SU-DHL-6 (cell line): ENCODE results near the gene ATPAF1.

Source experiments
- H2AFZ ChIP-seq: fragments of 200-600 bp; sonication (generic); 2 replicates; pipeline ENCODE4 v1.6.1; 2014; ENCODE audit warnings: low read depth, mild to moderate bottlenecking, moderate library complexity, mixed read lengths, antibody characterized with exemption, low read length; ENCODE audit not compliant: severe bottlenecking
- H3F3A ChIP-seq: fragments of 200-600 bp; shearing (Covaris generic); 2 replicates; pipeline ENCODE4 v1.6.0; 2016; ENCODE audit warnings: antibody characterized with exemption, mild to moderate bottlenecking; ENCODE audit not compliant: insufficient read depth
- H3K27ac ChIP-seq: fragments of 200-600 bp; sonication (generic); 2 replicates; pipeline ENCODE4 v1.5.1; 2016; ENCODE audit warnings: low read depth, mild to moderate bottlenecking, low read length, moderate library complexity, mixed read lengths
- H3K27me3 ChIP-seq: fragments of 200-600 bp; sonication (generic), shearing (Covaris generic); 2 replicates; pipeline ENCODE4 v1.6.0; 2014; ENCODE audit warnings: mild to moderate bottlenecking, low read length
- H3K36me3 ChIP-seq: fragments of 200-600 bp; sonication (generic); 2 replicates; pipeline ENCODE4 v1.6.1; 2014; ENCODE audit warnings: mild to moderate bottlenecking, low read length, mixed read lengths
- H3K4me2 ChIP-seq: fragments of 300-600, 200-600 bp; shearing (Covaris generic), sonication (generic); 2 replicates; pipeline ENCODE4 v1.6.0; 2014; ENCODE audit warnings: low read length, low read depth, mild to moderate bottlenecking; ENCODE audit not compliant: poor library complexity, severe bottlenecking
- H3K4me3 ChIP-seq: fragments of 200-600 bp; sonication (generic); 2 replicates; pipeline ENCODE4 v1.5.1; 2014; ENCODE audit warnings: antibody characterized with exemption, low read length, mild to moderate bottlenecking, mixed read lengths; ENCODE audit not compliant: insufficient read depth, poor library complexity, severe bottlenecking
- H3K79me2 ChIP-seq: fragments of 200-600 bp; sonication (generic); 2 replicates; pipeline ENCODE4 v1.6.1; 2014; ENCODE audit warnings: mild to moderate bottlenecking, low read length, moderate library complexity; ENCODE audit not compliant: insufficient read depth
- H3K9ac ChIP-seq: fragments of 200-600 bp; sonication (generic); 2 replicates; pipeline ENCODE4 v1.7.0; 2014; ENCODE audit warnings: mild to moderate bottlenecking, low read length
- H3K9me2 ChIP-seq: fragments of 200-600 bp; sonication (generic); replicated peaks from 2 replicates; pipeline ENCODE4 v1.6.1; 2014; ENCODE audit warnings: low read length; ENCODE audit not compliant: insufficient read depth
- H3K9me3 ChIP-seq: fragments of 200-600 bp; sonication (generic); 2 replicates; pipeline ENCODE4 v1.6.1; 2014; ENCODE audit warnings: low read length, mixed read lengths; ENCODE audit not compliant: insufficient read depth
- H4K20me1 ChIP-seq: fragments of 200-600 bp; sonication (generic); 2 replicates; pipeline ENCODE4 v1.6.1; 2014; ENCODE audit warnings: low read depth, mild to moderate bottlenecking, antibody characterized with exemption, low read length, moderate library complexity, mixed read lengths
- CTCF ChIP-seq: fragments of 200-600 bp; sonication (generic); IDR thresholded peaks from one replicate; pipeline ENCODE4 v1.5.1; 2017; ENCODE audit warnings: antibody characterized with exemption, mild to moderate bottlenecking, low read length, moderate library complexity; ENCODE audit not compliant: insufficient read depth, poor library complexity, severe bottlenecking
- EZH2phosphoT487 ChIP-seq: fragments of 200-600 bp; sonication (generic), shearing (Covaris generic); conservative IDR thresholded peaks from 2 replicates; pipeline ENCODE4 v1.6.1; 2018; ENCODE audit warnings: mild to moderate bottlenecking, antibody characterized with exemption, low read length, moderate library complexity, mixed read lengths

The ATPAF1 gene

GRCh38 chr1:46708121-46708520, 40.0 kb upstream of the ATPAF1 start:
- H3K79me2 ChIP-seq: peaks cover 20% of the 10 kb centered on the region
- TF ChIP-seq EZH2phosphoT487: no peak
- TF ChIP-seq CTCF: no peak
- no peaks in the 10 kb centered on the region for H3K9me2 ChIP-seq
- no peak overlapping the region for H3K27ac ChIP-seq
- H3K4me3 ChIP-seq: no peak overlapping the region
- H3K9ac ChIP-seq: no peak overlapping the region
- H4K20me1 ChIP-seq: no peaks in the 10 kb centered on the region
- no peak overlapping the region for H2AFZ ChIP-seq
- no peaks in the 10 kb centered on the region for H3F3A ChIP-seq
- H3K9me3 ChIP-seq: no peaks in the 10 kb centered on the region
- no peak overlapping the region for H3K4me2 ChIP-seq
- H3K36me3 ChIP-seq: peaks cover 45% of the 10 kb centered on the region
- no peaks in the 10 kb centered on the region for H3K27me3 ChIP-seq

- Histone ChIP-seq H3K27me3 (no peaks in the 10 kb centered on the region), H2AFZ (no peak overlapping the region), H3K9me3 (no peaks in the 10 kb centered on the region), H3K79me2 (0 out of 2 replicates have a peak, but pooled peaks cover 6% of the 10 kb centered on the region), H3K9me2 (no peaks in the 10 kb centered on the region), H4K20me1 (no peaks in the 10 kb centered on the region), H3F3A (no peaks in the 10 kb centered on the region), H3K27ac (no peak overlapping the region), H3K36me3 (peaks cover 38% of the 10 kb centered on the region), H3K4me2 (no peak overlapping the region), H3K4me3 (no peak overlapping the region), H3K9ac (no peak overlapping the region)
- TF ChIP-seq EZH2phosphoT487 (no peak), CTCF (no peak)
Measured at GRCh38 chr1:46705408-46705807, 37.2 kb upstream of the ATPAF1 start.

- H3K36me3 ChIP-seq: peaks cover 38% of the 10 kb centered on the region
- H3K9me3 ChIP-seq: no peaks in the 10 kb centered on the region
- H3K4me3 ChIP-seq: no peak overlapping the region
- H2AFZ ChIP-seq: no peak overlapping the region
- no peaks in the 10 kb centered on the region for H3K27me3 ChIP-seq
- H4K20me1 ChIP-seq: no peaks in the 10 kb centered on the region
- no peak overlapping the region for H3K27ac ChIP-seq
- H3K9ac ChIP-seq: no peak overlapping the region
- H3K79me2 ChIP-seq: peaks cover 18% of the 10 kb centered on the region
- H3K4me2 ChIP-seq: no peak overlapping the region
- TF ChIP-seq EZH2phosphoT487: no peak
- no peak for TF ChIP-seq CTCF
- H3K9me2 ChIP-seq: no peaks in the 10 kb centered on the region
- H3F3A ChIP-seq: no peaks in the 10 kb centered on the region
Measured at GRCh38 chr1:46703927-46704641, 35.9 kb upstream of the ATPAF1 start.
